ENCODE data around the gene ICAM1.

DNA sequence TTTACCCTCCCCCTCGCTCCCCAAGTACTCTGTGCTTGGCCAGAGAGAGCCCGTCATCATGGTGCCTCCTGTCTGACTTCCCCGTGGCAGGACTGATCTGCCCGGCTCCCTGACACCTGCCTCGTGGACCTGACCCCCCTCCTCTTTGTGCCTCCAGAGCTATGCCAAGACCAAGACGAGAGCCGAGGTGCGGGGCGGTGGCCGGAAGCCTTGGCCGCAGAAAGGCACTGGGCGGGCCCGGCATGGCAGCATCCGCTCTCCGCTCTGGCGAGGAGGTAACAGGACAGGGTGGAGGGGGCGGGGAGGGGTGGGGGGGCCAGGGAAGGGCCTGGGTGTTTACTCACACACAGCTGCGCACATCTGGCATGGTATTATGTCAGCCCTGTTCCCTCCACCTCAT is 14.4 kb upstream of the ICAM1 start:
- TF ChIP-seq, protein P1, sequence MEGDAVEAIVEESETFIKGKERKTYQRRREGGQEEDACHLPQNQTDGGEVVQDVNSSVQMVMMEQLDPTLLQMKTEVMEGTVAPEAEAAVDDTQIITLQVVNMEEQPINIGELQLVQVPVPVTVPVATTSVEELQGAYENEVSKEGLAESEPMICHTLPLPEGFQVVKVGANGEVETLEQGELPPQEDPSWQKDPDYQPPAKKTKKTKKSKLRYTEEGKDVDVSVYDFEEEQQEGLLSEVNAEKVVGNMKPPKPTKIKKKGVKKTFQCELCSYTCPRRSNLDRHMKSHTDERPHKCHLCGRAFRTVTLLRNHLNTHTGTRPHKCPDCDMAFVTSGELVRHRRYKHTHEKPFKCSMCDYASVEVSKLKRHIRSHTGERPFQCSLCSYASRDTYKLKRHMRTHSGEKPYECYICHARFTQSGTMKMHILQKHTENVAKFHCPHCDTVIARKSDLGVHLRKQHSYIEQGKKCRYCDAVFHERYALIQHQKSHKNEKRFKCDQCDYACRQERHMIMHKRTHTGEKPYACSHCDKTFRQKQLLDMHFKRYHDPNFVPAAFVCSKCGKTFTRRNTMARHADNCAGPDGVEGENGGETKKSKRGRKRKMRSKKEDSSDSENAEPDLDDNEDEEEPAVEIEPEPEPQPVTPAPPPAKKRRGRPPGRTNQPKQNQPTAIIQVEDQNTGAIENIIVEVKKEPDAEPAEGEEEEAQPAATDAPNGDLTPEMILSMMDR (IDR thresholded peaks at IDR 0.05), result no peak
- TF ChIP-seq POLR2A (IDR thresholded peaks at IDR 0.05), result no peak

Measured in heart left ventricle (tissue), 13 donors.